ENCODE results near the gene METTL5. TPM values are rescaled to one million over a fixed set of nuclear protein-coding genes. Genes with fewer than 3 reads are reported as not detected.

The METTL5 gene
- total RNA-seq, 2 donors from 2014 or later: 39.8 to 40.9 TPM

DNA sequence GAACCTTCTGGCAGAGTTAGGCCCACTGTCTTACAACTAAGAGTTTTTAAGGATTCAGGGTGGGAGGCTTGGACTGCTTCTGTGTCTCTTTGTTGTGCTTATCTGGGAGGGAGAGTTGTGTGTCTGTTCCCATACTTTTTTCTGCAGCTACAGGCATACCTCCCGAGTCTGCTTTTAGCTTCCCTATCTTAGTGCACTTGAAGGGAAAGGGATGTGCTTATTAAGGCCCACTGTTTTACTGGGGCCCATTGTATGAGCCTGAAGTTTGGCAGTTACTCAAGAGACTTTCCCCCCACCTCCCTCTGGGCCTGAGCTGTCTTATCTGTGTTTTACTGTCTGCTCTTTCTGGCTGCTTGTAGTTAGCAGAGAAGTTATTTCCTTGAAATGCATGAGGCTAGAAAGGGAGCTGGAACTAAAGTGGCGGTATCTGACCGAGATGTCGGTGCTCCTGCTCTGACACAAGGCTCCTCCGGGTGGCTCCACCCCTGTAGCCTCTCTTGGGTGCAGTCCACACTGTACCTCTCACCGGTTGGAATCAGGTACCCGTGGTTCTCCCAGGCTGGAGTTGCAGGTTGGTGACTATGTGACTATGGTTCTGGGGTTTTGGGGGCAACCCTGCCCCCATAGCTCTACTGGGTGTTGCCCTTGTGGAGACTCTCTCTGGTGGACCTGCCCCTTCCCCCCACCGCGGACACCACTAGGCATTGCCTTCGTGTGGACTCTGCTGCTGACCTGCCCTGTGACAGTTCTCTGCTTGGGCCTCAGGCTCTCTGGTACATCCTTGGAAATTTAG lies 15.4 kb upstream of the METTL5 start:
- H3K27me3 ChIP-seq: no peaks in the 10 kb centered on the region
- no peak overlapping the region for H3K4me3 ChIP-seq
- no peaks in the 10 kb centered on the region for H3K9me3 ChIP-seq
- intact Hi-C loops (cut with DNase I): no loop called here
- no peak for DNase-seq
- H3K27ac ChIP-seq: no peak overlapping the region
- H3K9ac ChIP-seq (ENCODE audit: low read depth in 2 of 2, low read length in 2 of 2): peak overlapping the region in 1 of 2 donors; percentile 35
- no peak for TF ChIP-seq CTCF (IDR thresholded peaks at IDR 0.05)
- no peaks in the 10 kb centered on the region for H3K36me3 ChIP-seq
- H3K4me1 ChIP-seq: no peaks in the 10 kb centered on the region

- no peaks in the 10 kb centered on the region for H3K9me3 ChIP-seq
- H3K27me3 ChIP-seq: no peaks in the 10 kb centered on the region
- DNase-seq: no peak
- no peak overlapping the region for H3K27ac ChIP-seq
- no peak overlapping the region for H3K4me3 ChIP-seq
- intact Hi-C loops (cut with DNase I): no loop called here
- no peak overlapping the region for H3K9ac ChIP-seq (ENCODE audit: low read depth in 2 of 2, low read length in 2 of 2)
- no peaks in the 10 kb centered on the region for H3K4me1 ChIP-seq
- no peaks in the 10 kb centered on the region for H3K36me3 ChIP-seq
- no peak for TF ChIP-seq CTCF (IDR thresholded peaks at IDR 0.05)
Observed at GRCh38 chr2:169838743-169839489, 14.2 kb upstream of the METTL5 start.

DNA sequence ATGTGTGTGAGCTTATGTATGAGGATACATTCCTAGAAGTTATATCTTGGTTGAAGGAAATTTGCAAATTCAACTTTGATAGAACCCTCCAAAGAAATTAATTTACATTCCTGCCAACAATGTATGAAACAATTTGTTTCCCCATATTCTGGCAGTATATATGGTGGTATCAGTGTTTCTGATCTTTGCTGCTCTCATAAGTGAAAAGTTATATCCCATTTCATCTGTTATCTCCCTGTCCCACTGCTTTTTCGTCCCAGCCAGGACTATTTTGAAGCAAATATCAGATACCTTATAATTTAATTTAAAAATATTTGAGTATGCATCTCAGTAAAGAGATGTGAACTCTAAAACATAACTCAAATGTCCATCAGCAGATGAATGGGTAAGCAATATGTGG lies 9.7 kb upstream of the METTL5 start:
- TF ChIP-seq CTCF (IDR thresholded peaks at IDR 0.05): no peak
- intact Hi-C loops (cut with DNase I): no loop called here
- DNase-seq: no peak
- no peak overlapping the region for H3K27ac ChIP-seq
- H3K36me3 ChIP-seq: no peaks in the 10 kb centered on the region
- no peak overlapping the region for H3K4me3 ChIP-seq
- no peaks in the 10 kb centered on the region for H3K4me1 ChIP-seq
- no peaks in the 10 kb centered on the region for H3K9me3 ChIP-seq
- no peak overlapping the region for H3K9ac ChIP-seq (ENCODE audit: low read depth in 2 of 2, low read length in 2 of 2)
- no peaks in the 10 kb centered on the region for H3K27me3 ChIP-seq

- DNase-seq: peak; percentile 60
- no peak for TF ChIP-seq CTCF (IDR thresholded peaks at IDR 0.05)
- Histone ChIP-seq H3K9me3 (no peaks in the 10 kb centered on the region), H3K36me3 (no peaks in the 10 kb centered on the region), H3K27me3 (no peaks in the 10 kb centered on the region), H3K4me3 (peak overlapping the region; percentile 91), H3K27ac (peak overlapping the region; percentile 79), H3K4me1 (peaks cover 11% of the 10 kb centered on the region), H3K9ac (ENCODE audit: low read depth in 2 of 2, low read length in 2 of 2) (peak overlapping the region; percentile 88 to 90)
- intact Hi-C loops (cut with DNase I): loop anchor here (5.0 kb wide), 1 partner anchor 99 kb away; no protein-coding TSS in a partner anchor
Observed at GRCh38 chr2:169828141-169828811, 3.6 kb upstream of the METTL5 start.
